HCT116 (cell line): ENCODE results near the gene FHOD3. TPM values are rescaled to one million over a fixed set of nuclear protein-coding genes. Genes with fewer than 3 reads are reported as not detected.

Source experiments
- ATAC-seq: fragments of 200-7000 bp; cut with Tn5 transposase; 2 replicates; pipeline ENCODE4 v1.9.1; 2020; ENCODE audit warnings: mild to moderate bottlenecking, moderate library complexity
- BruUV-seq: library from RNA; stranded (reverse); fragments of 400-500 nt; replicated peaks from 2 replicates; lab custom pipeline; 2021; lab: Mats Ljungman, UMichigan
- CTCF ChIA-PET: fragments of 300-600 bp; sonication (Branson Sonifier 250); formaldehyde crosslinking; loops from one replicate; lab custom pipeline; 2021; ENCODE audit warnings: antibody characterized with exemption; lab: Charles Lee
- POLR2A ChIA-PET: fragments of 300-600, 350-600 bp; sonication (Branson Sonifier 250); formaldehyde crosslinking; loops from one replicate; lab custom pipeline; 2021; ENCODE audit warnings: antibody characterized with exemption; lab: Charles Lee
- RAD21 ChIA-PET, 2 experiments: fragments of 300-600 bp; sonication (Branson Sonifier 250); formaldehyde crosslinking; loops; one replicate each; lab custom pipeline; 2023; ENCODE audit warnings: low total read pairs in 2 of 2; ENCODE audit not compliant: uncharacterized antibody in 2 of 2, unreplicated experiment in 2 of 2, low non-redundant PET in 1 of 2; lab: Charles Lee
- DNase-seq: peaks from one replicate; pipeline ENCODE4 v3.0.0-alpha.2; 2010; ENCODE audit warnings: low read depth, low spot score
- H2AFZ ChIP-seq: fragments of 200-600 bp; shearing (Covaris generic), sonication (generic); 2 replicates; pipeline ENCODE4 v1.6.1; 2017; ENCODE audit warnings: low read depth, mixed run types, mixed read lengths, antibody characterized with exemption, low read length; ENCODE audit not compliant: poor library complexity, severe bottlenecking
- H3K27ac ChIP-seq: 2 replicates; pipeline ENCODE4 v1.5.1; 2012; ENCODE audit warnings: low read depth, low read length
- H3K27me3 ChIP-seq: fragments of 200-600 bp; sonication (generic); 2 replicates; pipeline ENCODE4 v1.6.1; 2016; ENCODE audit warnings: mixed run types, low read length, mixed read lengths; ENCODE audit not compliant: insufficient read depth
- H3K36me3 ChIP-seq, 2 experiments: fragments of 200-500 bp in 1 of 2; fragments of 200-600 bp in 1 of 2; sonication (Bioruptor generic) in 1 of 2; sonication (generic) in 1 of 2; 2 replicates each; pipeline versions ENCODE4 v1.5.1 to v1.6.1; 2014 to 2016; ENCODE audit warnings: low read length in 2 of 2, inconsistent platforms in 1 of 2, mixed read lengths in 1 of 2, mixed run types in 1 of 2; ENCODE audit not compliant: insufficient read depth in 2 of 2, control insufficient read depth in 1 of 2
- H3K4me1 ChIP-seq, 2 experiments: fragments of 200-600 bp in 1 of 2; sonication (generic) in 1 of 2; 2 replicates each; pipeline versions ENCODE4 v1.5.1 to v1.6.1; 2012 to 2017; ENCODE audit warnings: low read length in 2 of 2, inconsistent platforms in 1 of 2, mild to moderate bottlenecking in 1 of 2, mixed read lengths in 1 of 2, mixed run types in 1 of 2, moderate library complexity in 1 of 2; ENCODE audit not compliant: insufficient read depth in 2 of 2, control insufficient read depth in 1 of 2
- H3K4me2 ChIP-seq: fragments of 200-600 bp; sonication (generic); 2 replicates; pipeline ENCODE4 v1.6.1; 2017; ENCODE audit warnings: mixed run types, low read length, mixed read lengths
- H3K4me3 ChIP-seq, 2 experiments: fragments of 200-600 bp in 1 of 2; sonication (generic) in 1 of 2; replicated peaks in 1 of 2; 2 replicates each; pipeline ENCODE4 v1.5.1; 2011 to 2016; ENCODE audit warnings: low read length in 2 of 2, control low read depth in 1 of 2, low read depth in 1 of 2, mild to moderate bottlenecking in 1 of 2, mixed read lengths in 1 of 2, mixed run types in 1 of 2
- H3K79me2 ChIP-seq: fragments of 200-600 bp; sonication (generic); 2 replicates; pipeline ENCODE4 v1.6.1; 2017; ENCODE audit warnings: mild to moderate bottlenecking, mixed run types, low read length, moderate library complexity, mixed read lengths; ENCODE audit not compliant: insufficient read depth
- H3K9ac ChIP-seq: fragments of 200-600 bp; sonication (generic); 2 replicates; pipeline ENCODE4 v1.6.1; 2016; ENCODE audit warnings: low read length, mixed read lengths
- H3K9me2 ChIP-seq: fragments of 200-600 bp; sonication (generic), shearing (Covaris generic); 2 replicates; pipeline ENCODE4 v1.6.1; 2017; ENCODE audit warnings: mixed run types, mild to moderate bottlenecking, moderate library complexity; ENCODE audit not compliant: insufficient read depth
- H3K9me3 ChIP-seq, 2 experiments: fragments of 200-500 bp in 1 of 2; fragments of 200-600 bp in 1 of 2; sonication (Bioruptor generic) in 1 of 2; sonication (generic) in 1 of 2; 2 replicates each; pipeline ENCODE4 v1.6.1; 2014 to 2017; ENCODE audit warnings: low read length in 2 of 2, mixed read lengths in 2 of 2, inconsistent platforms in 1 of 2, low read depth in 1 of 2, mild to moderate bottlenecking in 1 of 2, mixed run types in 1 of 2, moderate library complexity in 1 of 2; ENCODE audit not compliant: control insufficient read depth in 1 of 2, insufficient read depth in 1 of 2
- H4K20me1 ChIP-seq: fragments of 200-600 bp; sonication (generic), shearing (Covaris generic); 2 replicates; pipeline ENCODE4 v1.6.1; 2017; ENCODE audit warnings: mixed run types, mild to moderate bottlenecking, moderate library complexity; ENCODE audit not compliant: insufficient read depth
- CEBPB ChIP-seq: IDR thresholded peaks from 2 replicates; pipeline ENCODE4 v1.6.1; 2012; ENCODE audit warnings: low read depth
- EZH2 ChIP-seq: fragments of 200-600 bp; sonication (generic); IDR thresholded peaks from 2 replicates; pipeline ENCODE4 v1.6.1; 2017; ENCODE audit warnings: antibody characterized with exemption, mixed run types
- JUND ChIP-seq: IDR thresholded peaks from 2 replicates; pipeline ENCODE4 v1.6.1; 2012
- SIN3A ChIP-seq: IDR thresholded peaks from 2 replicates; pipeline ENCODE4 v1.6.1; 2012; ENCODE audit warnings: low read depth
- TCF7L2 ChIP-seq: IDR thresholded peaks from 2 replicates; pipeline ENCODE4 v1.7.0; 2011; ENCODE audit warnings: borderline replicate concordance, inconsistent platforms; ENCODE audit not compliant: insufficient read depth, insufficient read length; ENCODE audit errors: extremely low read depth
- ZFX ChIP-seq: fragments of 450-650 bp; IDR thresholded peaks from 2 replicates; pipeline ENCODE4 v1.6.1; 2017
- ZNF274 ChIP-seq: fragments of 200-500 bp; sonication (Bioruptor generic); IDR thresholded peaks from 2 replicates; pipeline ENCODE4 v1.6.1; 2014; ENCODE audit warnings: mild to moderate bottlenecking, low read depth, low read length, inconsistent platforms
- intact Hi-C: fragments of 100-400 bp; cut with micrococcal nuclease; formaldehyde crosslinking; loops from 2 replicates; pipeline ENCODE4 v1.10.0; 2022
- total RNA-seq: library from RNA; stranded (reverse); gene quantifications from one replicate; pipeline ENCODE4 v1.2.1, GENCODE V29; 2021; ENCODE audit not compliant: unreplicated experiment
- TF ChIP-seq, protein P1 (sequence below): IDR thresholded peaks from 2 replicates; pipeline ENCODE4 v1.6.1; 2012
- TF ChIP-seq, protein P2 (sequence below), 3 experiments: fragments of 200-600 bp in 1 of 3; sonication (generic) in 1 of 3; IDR thresholded peaks in 2 of 3; conservative IDR thresholded peaks in 1 of 3; 2 replicates each; pipeline ENCODE4 v1.5.1; 2012 to 2017; ENCODE audit warnings: low read depth in 2 of 3, low read length in 2 of 3, antibody characterized with exemption in 1 of 3, borderline replicate concordance in 1 of 3, control low read depth in 1 of 3, mild to moderate bottlenecking in 1 of 3, mixed read lengths in 1 of 3, mixed run types in 1 of 3, moderate library complexity in 1 of 3; ENCODE audit not compliant: insufficient read depth in 1 of 3

Gene FHOD3
- total RNA-seq, 1 experiment from 2014 or later, result 4.0 TPM

DNA sequence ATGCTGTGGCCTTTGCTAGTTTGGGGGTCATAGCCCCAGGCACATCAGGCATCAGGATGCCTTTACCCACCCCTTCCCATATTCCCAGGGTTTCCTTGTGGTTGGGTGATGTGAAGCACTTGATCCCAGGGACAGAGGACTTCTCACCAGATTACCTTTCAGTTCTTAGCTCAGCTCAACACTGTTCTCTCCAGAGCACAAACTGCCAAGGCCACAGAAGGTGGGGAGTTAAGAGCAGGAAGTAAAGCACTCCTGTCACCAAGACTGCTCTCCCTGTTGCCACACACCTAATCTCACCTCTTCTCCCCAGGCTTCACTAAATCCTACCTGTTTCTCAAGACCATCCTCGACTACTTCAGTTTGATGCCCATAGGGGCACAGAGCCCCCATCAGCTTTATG, 25.9 kb downstream of the FHOD3 start:
- ATAC-seq, result no peak
- Histone ChIP-seq H3K4me3 (no peak overlapping the region), H3K9me3 (no peaks in the 10 kb centered on the region), H3K79me2 (no peaks in the 10 kb centered on the region), H3K4me1 (peaks cover 4 to 13% of the 10 kb centered on the region in 2 experiments; a peak in 3 of 4 replicates), H4K20me1 (no peaks in the 10 kb centered on the region), H3K4me2 (no peak overlapping the region), H3K27me3 (peaks cover 10% of the 10 kb centered on the region; the same call in 1 of the 2 replicates), H3K27ac (no peak overlapping the region)
- DNase-seq, result no peak
- BruUV-seq, result no TSS peak
- intact Hi-C loops, result no loop called here
- RAD21 ChIA-PET, result no interaction called here
- TF ChIP-seq, protein P1, sequence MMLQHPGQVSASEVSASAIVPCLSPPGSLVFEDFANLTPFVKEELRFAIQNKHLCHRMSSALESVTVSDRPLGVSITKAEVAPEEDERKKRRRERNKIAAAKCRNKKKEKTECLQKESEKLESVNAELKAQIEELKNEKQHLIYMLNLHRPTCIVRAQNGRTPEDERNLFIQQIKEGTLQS, result no peak
- TF ChIP-seq CEBPB, result no peak
- TF ChIP-seq, protein P2, sequence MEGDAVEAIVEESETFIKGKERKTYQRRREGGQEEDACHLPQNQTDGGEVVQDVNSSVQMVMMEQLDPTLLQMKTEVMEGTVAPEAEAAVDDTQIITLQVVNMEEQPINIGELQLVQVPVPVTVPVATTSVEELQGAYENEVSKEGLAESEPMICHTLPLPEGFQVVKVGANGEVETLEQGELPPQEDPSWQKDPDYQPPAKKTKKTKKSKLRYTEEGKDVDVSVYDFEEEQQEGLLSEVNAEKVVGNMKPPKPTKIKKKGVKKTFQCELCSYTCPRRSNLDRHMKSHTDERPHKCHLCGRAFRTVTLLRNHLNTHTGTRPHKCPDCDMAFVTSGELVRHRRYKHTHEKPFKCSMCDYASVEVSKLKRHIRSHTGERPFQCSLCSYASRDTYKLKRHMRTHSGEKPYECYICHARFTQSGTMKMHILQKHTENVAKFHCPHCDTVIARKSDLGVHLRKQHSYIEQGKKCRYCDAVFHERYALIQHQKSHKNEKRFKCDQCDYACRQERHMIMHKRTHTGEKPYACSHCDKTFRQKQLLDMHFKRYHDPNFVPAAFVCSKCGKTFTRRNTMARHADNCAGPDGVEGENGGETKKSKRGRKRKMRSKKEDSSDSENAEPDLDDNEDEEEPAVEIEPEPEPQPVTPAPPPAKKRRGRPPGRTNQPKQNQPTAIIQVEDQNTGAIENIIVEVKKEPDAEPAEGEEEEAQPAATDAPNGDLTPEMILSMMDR (IDR thresholded peaks at IDR 0.05 in 2 of 3, conservative IDR thresholded peaks at IDR 0.05 in 1 of 3; ENCODE audit: borderline replicate concordance in 1 of 3, insufficient read depth in 1 of 3, low read depth in 2 of 3, low read length in 2 of 3), result no peak
- no peak for TF ChIP-seq EZH2
- no peak for TF ChIP-seq ZFX
- TF ChIP-seq ZNF274, result no peak
- TF ChIP-seq SIN3A, result no peak
- TF ChIP-seq TCF7L2, result no peak
- no peak for TF ChIP-seq JUND
- TF ChIP-seq, all 23 proteins: peak for 0
- ChIA-PET CTCF (no interaction called here), POLR2A (no interaction called here)
- H2AFZ ChIP-seq, result no peak overlapping the region
- no peak overlapping the region for H3K9ac ChIP-seq
- no peaks in the 10 kb centered on the region for H3K9me2 ChIP-seq
- no peaks in the 10 kb centered on the region for H3K36me3 ChIP-seq
